ENCODE measurements around the gene ST6GALNAC2.

The ST6GALNAC2 gene

DNA sequence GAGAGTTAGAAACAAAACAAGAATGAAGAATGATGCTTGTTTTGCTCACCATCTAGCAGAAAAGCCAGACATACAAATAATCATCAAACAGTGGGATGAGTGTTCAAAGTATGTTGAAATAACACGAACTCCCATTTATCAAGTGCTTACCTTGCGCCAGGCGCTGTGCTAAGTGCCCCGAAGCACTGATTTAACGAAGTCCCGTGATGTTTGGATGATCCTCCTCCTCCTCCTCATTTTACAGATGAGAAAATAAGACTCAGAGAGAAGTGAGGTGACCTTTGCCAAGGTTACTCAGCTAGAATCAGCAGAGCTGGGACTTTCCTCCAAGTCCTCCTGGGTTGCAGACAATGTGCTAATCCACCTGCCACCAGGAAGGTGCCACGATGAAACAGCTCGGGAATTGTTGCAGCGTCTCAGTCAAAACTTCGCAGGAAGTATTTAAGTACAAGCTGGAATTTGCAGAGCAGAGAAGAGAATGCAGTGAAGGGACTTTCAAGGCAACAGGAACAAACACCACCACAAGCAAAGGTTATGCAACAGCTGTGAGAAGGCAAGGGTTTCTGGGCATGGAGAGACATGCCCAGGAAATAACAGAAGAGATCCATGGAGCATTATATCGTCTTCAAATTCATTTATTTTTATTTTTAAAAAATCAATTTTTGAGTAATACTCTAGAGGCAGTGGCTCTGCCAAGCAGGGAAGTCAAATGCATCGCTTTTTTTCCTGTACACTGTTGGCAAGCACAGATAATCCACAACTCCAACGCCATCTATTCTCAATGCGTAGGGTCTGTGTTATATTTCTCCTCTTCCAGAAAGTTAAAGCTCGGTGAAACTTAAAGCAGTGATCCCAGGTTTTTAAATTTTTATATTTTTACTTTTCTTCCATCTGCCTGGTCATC lies 34.7 kb downstream of the ST6GALNAC2 start:
- no peak for FAIRE-seq

DNA sequence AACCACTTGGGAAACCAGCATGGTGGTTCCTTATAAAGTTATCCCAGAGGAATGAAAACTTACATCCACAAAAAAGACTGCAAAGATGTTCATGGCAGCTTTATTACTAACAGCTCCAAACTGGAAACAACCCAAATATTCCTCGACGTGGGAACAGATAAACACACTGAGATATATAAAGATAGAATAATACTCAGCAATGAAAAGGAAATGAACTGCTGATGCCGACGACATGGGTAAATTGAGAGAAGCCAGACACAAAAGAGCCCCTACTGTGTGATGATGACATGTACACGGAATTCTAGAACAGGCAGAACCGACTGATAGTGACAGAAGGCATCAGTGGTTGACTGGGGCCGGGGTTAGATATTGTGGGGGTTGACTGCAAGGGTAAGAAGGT lies 36.1 kb downstream of the ST6GALNAC2 start:
- no peak for FAIRE-seq

DNA sequence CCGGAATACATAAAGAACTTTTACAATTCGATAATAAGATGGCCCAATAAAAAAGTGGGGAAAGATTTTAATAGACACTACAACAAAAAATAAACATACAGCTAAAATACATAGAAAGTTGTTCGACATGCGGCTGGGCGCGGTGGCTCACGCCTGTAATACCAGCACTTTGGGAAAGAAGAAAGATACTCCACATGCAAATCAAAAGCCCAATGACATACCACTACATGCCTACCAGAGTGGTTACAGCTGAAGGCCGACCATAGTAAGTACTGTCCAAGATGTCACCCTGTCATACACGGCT lies 36.5 kb downstream of the ST6GALNAC2 start:
- FAIRE-seq = no peak

DNA sequence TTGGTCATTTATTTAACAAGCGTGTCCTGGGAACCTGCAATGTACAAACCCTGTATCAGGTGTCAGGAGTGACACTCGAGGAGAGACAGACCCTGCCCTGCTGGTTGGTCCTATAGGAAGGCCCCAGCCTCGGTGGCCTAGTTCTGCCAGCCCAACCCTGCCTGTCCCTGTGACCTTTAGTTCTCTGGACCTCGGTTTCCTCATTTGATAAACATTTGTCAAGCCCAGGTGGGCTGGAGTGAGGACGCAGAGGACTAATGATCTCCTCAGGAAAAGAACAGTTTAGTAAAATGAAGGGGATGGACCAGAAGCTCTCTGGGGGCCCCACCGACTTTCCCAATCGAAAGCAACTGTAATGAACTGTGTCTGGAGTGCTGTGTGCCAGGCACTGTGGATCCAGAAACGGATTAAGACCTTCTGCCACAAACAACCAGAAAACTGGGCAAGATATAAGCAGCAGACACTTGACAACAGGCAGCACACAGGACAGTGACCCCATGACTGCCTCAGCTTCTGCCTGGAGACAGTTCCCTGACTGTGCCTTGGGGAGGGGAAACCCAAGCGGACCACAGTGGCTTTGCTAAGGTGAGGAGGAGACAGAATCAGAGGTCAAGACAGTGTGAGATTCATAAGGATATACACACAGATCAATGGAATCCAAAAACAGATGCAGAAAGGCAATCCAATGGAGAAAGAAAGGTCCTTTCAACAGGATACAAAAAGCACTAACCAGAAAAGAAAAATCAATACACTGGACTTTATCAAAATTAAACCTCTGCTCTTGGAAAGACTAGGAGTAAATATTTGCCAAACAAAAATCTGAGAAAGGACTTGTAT lies 37.1 kb downstream of the ST6GALNAC2 start:
- no peak for FAIRE-seq

DNA sequence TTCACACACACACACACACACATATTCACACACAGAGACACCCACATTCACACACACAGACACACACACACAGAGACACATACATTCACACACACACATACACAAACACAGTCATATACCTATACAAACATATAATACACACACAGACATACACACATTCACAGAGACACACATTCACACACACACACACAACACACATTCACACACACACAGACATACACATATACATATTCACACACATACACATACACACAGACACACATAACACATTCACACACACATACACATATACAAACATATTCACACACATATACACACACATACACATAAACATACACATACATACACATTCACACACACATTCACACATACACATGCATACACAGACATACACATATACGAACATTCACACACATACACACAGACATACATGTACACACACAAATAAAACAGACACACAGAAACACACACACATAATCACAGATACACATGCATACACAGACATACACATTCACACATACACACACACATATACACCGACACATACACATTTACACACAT lies 37.9 kb downstream of the ST6GALNAC2 start:
- FAIRE-seq = no peak

DNA sequence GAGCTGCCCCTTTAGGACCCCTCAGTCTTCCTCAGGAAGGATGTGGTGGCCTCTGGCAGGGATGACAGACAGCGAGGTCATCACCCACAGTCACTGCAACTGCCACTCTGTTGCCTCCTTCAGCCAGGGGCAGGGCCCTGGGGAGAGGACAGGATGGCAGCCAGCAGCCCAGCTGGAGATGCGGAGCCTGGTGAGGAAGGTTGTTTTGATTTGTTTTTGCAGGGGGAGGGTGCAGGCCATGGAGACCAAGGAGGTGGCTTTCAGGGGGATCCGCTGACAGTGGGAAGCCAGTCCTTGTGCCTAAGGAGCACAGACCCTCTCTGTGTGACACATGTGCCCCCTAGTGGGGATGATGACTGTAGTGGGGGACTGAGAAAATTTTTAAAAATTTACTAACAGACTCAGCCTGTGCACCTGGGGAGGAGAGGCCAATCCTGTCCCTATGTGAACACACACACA lies 38.4 kb downstream of the ST6GALNAC2 start:
- FAIRE-seq = no peak

DNA sequence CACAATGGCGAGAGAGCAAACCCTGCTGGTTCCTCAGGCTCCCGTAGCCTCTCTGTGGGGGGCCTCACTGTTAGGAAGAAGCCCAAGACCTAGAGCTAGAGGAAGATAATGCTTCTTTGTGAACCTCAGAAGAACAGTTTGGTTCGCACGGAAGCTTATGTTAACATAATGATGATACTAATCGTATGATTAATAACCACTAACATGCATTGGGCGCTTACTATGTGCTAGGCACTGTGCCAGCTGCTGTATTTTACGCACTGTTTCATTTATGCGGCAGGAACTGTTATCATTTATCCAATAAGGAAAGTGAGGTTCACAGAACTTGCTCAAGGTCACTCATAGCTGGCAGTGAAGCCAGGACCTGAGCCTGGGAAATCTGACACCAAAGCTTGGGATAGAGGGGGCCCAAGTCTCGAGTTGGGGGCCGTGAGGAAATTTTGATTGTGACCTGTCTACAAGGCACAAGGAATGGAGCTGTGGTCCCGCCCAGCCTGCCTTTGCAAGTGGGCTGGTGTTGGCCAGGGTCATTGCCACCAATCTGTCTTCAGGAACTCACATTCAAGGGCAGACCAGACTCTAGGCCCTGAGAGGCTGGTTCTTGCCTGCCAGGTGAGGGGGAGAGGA lies 39.0 kb downstream of the ST6GALNAC2 start:
- no peak for FAIRE-seq

DNA sequence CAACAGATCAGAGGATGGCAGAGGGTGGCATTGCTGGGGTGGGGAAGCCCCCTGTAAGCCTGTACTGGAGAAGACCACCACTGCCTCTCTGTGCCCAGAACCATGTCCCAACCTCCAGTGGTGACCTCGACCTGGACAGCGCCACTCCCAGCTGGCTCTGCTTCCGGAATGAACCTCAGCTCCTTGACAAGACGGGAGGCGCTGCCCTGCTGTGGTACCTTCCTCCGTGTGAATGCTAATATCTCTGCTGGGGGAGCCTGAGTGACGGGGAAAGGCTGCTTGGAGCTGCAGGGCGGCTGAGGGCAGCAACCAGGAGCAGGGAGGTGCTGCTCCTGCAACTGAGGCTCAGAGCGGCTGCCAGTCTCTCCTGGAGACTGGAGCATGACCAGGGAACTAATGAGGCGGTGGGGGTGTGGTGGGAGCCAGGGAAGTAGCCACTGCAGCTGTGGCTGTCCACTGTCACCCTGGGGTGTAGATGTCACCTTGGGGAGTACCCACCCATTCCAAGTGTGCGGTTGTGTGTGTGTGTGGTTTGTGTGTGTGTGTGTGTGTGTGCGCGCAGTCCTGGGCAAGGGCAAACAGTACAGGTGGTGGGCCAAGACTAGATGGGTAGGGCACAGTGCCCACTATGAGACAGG lies 39.6 kb downstream of the ST6GALNAC2 start:
- FAIRE-seq = no peak

DNA sequence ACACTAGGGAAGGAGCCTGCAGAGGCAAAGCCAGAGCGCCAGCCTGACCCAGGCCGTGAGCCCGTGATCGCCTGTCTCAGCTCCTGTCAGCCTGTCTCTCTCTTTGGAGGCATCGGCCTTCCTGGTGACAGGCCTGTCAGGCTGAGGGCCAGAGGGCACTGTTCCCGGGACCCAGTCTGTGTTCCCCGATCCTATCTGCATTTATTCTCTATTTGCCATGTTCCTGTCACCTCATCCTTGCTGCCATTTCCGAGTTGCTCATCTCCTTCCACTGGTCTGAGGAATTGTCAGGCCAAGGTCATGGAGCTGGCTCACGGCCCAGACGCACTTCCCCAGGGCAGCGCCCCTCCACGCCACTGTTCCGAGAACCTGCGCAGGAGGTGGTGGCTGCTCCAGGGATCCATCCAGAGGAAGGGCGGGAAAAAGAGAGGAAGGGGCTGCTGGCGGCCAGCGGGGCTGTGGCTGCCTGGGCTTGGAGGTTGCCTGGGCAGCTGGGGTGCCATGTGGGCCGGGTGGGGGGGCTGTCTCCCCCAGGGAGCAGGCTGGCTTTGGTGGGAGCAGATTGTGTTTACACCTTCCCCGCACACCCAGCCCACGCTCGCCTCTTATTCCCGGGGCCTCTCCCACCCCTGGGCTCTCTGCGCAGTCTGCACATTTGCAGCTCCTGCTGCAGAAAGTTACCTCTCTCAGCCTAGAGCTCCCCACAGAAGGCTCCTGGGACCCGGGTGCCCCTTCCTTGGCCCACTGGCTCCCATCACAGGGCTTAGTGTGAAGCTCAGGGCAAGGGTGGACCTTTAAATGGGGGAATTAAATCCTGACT lies 40.9 kb downstream of the ST6GALNAC2 start:
- FAIRE-seq = no peak

DNA sequence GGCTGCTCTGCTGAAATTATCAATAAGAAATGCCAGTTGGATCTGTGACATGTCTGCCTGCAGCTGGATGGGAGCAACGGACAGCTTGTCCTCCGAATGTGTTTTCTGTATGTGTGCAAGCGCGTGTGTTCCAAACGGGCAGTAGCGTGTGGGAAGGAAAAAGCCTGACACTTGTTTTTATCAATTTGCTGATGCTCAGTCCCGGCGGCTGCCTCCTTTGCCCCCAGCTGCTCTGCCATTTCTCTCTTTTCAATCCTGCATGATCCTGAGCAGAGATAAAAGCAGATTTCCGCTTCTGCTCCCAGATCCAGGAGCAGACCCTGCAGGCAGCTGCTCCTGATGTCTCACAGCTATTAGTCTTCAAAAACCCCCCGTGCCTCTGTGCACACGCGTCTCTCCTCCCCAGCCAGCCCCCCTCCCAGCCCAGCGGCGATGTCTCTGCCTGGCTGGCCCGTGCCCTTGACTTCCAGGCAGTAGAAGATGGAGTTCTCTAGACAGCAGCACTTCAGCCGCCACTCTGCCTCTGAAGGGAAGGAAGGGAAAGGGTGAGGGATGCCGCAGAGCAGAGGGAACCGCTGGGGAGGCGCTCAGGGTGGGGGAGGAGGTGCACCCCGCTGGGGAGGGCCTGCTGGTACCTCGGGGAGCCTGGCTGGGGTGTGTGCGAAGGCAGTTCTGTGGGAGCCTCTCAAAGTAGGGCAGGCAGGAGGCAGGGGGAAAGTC lies 41.7 kb downstream of the ST6GALNAC2 start:
- no peak for FAIRE-seq

DNA sequence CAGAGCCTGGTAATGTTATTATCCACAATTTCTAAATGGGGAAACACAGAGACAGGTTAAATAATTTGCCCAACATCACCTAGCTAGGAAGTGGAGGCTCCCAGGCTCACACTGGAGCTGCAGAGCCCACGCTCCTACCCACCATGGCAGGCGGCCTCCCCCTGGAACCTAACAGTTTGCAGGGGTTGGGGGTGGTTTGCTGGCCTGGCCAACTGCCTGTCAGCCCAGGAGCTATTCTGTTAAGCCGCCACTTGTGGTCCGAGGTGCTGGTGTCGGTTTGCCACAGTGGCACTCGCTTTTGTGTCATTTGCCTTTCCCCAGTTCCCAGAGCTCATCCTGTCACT lies 42.2 kb downstream of the ST6GALNAC2 start:
- FAIRE-seq = no peak

DNA sequence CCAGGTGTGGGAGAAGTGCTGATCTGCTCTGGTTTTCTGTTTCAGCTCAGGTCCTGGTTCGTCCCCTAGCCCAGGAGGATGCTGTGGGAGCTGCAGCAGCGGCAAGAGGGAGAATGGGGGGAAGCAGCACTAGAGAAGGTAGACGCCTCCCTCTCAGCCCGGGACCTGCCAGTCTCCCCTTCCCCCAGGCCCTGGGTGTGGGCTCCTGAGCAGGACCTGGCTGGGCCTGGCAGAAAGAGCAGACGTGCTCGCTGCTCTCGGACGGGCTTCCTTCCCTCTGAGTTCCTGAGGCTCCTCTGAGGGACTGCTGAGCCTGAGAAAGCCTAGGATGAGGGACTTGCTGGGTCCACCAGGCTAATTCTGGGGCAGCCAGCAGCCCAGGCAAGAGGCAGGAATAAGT lies 42.7 kb downstream of the ST6GALNAC2 start:
- no peak for FAIRE-seq

DNA sequence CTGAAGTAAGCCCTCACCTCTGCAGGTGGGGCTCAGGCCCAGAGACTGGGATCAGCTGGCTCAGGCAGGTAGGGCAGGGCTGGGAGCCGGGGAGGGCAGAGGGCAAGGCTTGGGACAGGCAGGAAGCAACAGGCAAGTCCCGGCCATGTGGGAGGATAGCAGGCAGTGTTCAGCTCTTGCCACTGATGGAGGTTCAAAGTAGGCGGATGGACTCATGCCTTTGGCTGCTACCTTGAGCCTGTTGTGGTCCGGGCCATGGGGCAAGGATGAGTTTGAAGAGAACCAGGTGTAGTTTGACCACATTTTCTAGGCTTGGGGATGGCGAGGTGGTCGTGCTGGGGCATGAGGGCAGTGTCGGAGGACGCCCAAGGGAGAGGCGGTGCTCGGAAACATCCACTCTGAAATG lies 43.1 kb downstream of the ST6GALNAC2 start:
- no peak for FAIRE-seq

DNA sequence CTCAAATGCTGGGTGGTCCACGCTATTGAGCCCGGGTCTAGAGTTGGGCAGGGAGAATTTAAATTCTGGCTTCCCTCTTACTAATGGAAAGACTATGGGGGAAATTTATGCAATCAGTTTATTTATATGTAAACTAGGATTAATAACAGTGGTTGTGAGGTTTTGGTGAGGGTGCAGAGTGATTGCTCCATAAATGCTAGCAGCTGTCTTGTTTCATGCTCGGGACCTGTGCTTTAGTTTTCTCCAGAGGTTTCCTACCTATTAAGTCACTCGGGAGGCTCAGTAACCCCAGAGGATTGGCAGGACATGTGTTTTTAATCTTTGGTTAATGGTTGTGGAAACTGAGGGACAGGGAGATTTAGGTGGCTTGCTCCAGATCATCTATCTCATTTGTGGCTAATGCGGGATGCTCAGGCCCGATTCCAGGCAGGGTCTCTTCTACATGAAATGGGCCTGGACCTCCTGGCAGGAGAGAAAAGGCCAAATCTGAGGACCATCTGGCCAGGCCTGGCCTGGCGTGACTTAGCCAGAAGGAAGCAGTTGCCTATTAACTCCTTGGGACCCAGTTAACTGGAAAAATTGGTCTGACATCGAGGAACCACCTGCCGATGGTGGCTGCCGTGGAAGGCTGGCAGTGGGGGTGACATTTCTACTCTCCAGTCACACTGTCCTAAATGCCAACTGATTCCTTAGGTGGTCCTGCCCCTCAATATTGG lies 43.8 kb downstream of the ST6GALNAC2 start:
- no peak for FAIRE-seq

DNA sequence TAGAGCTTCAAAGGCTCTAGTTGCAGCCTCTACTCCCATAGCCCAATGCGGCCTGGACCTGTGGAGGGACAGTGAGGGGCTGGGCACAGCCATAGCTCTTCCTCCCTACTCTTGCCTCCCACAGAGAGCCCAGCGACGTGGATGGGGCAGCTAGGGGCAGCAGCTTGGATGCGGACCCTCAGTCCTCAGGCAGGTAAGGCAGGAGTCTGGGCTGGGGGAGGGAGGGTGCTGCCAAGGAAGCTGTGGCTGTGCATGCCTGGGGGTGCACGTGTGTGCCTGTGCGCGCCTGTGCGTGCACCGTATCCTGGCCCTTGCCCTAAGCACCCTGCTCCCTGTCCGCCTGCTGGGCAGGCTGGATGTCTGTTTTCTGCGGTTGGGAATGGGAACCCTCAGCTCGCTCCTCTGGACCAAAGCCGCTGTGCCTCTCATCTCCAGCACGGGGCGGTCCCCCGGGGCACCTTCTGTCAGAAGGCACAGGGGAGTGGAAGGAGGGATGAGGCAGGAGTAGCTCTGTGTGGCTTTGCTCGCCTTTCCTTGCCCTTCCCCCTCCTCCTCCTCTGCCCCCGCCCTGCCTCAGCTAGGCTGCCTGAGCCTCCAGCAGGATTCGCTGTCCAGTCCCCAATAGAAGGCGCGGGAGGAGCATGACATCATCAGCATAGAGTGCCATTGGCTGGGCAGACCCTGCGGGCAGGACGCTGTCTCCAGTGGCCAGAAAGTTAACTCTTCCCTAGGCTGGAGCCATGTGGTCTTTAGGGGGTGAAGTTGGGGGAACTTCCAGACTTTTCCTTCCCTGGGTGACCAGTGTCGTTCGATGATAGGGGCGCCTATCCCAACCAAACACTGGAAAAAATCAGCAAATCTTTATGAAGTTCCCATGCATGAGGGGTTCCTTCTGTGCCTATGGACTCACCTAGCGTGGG lies 45.0 kb downstream of the ST6GALNAC2 start:
- FAIRE-seq = peak; percentile 95

DNA sequence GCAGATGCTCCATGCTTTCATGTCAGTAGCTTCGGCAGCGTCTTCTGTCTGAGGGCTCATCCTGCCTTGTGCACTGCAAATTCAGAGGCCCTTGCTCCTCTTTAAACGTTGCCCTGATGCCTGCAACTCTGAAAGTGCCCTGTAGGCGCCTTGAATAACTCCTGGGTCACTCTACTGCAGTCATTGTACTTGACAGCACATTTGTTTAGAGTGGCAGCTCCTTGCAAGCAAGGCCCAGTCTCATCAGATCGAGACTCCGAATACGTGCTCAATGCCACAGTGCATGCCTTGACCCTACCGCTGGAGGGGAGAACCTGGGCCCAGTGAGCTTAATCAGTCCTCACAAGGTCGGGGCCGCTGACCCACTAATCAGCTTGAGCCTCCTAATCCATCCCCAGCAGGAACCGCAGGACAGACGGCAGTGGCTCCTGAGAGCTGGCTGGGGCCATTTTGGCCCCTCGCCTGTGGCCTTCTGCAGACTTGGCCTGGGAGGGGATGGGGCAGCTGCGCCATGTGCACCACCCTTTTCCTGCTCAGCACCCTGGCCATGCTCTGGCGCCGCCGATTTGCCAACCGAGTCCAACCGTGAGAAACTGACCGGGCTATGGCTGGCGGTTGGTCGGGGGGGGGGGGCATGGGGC lies 45.9 kb downstream of the ST6GALNAC2 start, which contains the start of gene PRCD:
PRCD (plus strand) TSS at position 414 of the 641 bp plus-strand sequence; CDS start at position 512, 98 bp downstream.
- FAIRE-seq = no peak

DNA sequence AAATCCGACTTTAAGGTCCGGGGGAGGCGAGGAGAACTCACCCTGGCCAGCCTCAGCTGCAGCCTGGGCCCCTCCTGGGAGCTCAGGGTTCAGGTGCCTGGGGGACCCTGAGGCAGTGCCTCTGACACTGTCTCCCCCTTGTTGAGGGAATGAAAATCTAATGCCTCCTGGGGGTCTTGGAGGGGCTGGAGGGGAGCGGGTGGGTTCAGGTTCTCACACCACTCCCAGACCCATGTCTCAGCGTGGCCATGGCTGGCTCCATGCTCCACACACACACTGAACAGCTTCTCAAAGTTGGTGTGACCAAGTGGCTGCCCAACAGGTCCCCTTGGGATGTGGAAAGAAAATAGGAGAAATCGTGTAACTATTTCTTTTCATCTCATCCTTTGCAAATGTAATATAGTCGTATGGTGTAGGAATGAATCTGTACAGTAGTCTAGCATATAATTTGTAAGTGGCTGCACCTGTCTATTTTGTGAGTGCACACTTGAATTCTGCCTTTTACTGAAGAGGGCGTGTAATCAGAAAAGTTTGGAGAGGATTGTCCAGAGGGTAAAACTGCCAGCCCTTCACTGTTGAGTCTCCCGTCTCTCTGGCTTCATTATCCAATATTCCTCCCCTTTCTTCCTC lies 46.6 kb downstream of the ST6GALNAC2 start:
- FAIRE-seq = no peak

DNA sequence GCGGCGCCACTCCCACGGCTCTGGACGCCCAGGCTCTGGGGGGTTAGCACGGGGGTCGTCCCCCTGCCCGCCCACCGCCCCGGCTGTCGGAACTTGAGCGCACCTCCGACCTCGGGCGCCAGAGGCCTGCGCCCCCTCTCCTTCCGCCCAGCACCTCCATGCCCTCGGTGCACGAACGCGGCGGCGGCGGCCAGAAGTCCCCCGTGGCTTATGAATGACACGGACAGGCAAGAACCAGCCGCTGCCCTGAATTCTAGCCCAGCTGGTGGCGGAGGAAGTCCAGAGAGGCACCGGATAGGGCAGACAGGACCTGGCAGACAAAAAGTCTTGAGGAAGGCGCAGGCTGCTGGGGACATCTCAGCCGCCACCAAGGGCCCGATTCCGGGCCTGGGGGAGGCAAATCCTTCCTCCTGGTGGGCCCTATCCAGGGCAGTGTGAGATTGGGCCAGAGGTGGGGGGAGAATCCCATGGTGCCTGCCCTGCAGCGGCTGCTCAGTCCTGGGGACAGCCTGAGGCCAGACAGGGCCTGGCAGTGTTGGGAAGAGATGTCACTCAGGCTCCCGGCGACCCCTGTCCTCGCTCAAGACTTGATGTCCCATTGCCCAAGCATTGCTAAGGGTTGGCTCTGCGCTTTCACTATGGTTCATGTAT lies 47.3 kb downstream of the ST6GALNAC2 start:
- FAIRE-seq = no peak
